ENCODE data around the gene PICALM.

Gene PICALM

DNA sequence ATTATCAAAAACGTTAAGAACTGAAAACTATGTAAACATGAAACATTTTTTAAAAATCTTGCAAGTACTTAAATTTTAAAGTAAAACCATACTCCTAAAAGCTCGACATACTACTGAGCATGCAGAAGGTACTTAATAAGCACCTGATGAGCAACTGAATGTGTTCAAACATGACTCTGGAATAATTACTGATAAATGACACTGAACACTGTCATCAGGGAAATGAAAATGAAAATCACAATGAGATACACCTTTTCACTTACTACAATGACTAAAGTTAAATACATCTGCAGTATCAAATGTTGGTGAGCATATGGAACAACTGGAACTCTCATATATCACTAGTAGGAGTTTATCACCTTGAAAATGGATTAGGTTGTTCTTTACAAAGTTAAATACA lies 65.2 kb downstream of the PICALM start:
- TF ChIP-seq, protein P1, sequence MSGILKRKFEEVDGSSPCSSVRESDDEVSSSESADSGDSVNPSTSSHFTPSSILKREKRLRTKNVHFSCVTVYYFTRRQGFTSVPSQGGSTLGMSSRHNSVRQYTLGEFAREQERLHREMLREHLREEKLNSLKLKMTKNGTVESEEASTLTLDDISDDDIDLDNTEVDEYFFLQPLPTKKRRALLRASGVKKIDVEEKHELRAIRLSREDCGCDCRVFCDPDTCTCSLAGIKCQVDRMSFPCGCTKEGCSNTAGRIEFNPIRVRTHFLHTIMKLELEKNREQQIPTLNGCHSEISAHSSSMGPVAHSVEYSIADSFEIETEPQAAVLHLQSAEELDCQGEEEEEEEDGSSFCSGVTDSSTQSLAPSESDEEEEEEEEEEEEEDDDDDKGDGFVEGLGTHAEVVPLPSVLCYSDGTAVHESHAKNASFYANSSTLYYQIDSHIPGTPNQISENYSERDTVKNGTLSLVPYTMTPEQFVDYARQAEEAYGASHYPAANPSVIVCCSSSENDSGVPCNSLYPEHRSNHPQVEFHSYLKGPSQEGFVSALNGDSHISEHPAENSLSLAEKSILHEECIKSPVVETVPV (CRISPR knock-in tag; IDR thresholded peaks at IDR 0.05): no peak
- TF ChIP-seq ZC3H10 (CRISPR knock-in tag; IDR thresholded peaks at IDR 0.05) (no peak), ISL1 (CRISPR knock-in tag; IDR thresholded peaks at IDR 0.05) (no peak), OSR1 (CRISPR knock-in tag; IDR thresholded peaks at IDR 0.05) (no peak), ZNF565 (CRISPR knock-in tag; conservative IDR thresholded peaks at IDR 0.05; ENCODE audit: low read depth) (no peak)
- TF ChIP-seq, protein P2, sequence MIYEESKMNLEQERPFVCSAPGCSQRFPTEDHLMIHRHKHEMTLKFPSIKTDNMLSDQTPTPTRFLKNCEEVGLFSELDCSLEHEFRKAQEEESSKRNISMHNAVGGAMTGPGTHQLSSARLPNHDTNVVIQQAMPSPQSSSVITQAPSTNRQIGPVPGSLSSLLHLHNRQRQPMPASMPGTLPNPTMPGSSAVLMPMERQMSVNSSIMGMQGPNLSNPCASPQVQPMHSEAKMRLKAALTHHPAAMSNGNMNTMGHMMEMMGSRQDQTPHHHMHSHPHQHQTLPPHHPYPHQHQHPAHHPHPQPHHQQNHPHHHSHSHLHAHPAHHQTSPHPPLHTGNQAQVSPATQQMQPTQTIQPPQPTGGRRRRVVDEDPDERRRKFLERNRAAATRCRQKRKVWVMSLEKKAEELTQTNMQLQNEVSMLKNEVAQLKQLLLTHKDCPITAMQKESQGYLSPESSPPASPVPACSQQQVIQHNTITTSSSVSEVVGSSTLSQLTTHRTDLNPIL (CRISPR knock-in tag; IDR thresholded peaks at IDR 0.05; ENCODE audit: low read depth): no peak
- TF ChIP-seq, protein P3, sequence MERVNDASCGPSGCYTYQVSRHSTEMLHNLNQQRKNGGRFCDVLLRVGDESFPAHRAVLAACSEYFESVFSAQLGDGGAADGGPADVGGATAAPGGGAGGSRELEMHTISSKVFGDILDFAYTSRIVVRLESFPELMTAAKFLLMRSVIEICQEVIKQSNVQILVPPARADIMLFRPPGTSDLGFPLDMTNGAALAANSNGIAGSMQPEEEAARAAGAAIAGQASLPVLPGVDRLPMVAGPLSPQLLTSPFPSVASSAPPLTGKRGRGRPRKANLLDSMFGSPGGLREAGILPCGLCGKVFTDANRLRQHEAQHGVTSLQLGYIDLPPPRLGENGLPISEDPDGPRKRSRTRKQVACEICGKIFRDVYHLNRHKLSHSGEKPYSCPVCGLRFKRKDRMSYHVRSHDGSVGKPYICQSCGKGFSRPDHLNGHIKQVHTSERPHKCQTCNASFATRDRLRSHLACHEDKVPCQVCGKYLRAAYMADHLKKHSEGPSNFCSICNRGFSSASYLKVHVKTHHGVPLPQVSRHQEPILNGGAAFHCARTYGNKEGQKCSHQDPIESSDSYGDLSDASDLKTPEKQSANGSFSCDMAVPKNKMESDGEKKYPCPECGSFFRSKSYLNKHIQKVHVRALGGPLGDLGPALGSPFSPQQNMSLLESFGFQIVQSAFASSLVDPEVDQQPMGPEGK (CRISPR knock-in tag; IDR thresholded peaks at IDR 0.05; ENCODE audit: borderline replicate concordance): no peak
- ATAC-seq: no peak

DNA sequence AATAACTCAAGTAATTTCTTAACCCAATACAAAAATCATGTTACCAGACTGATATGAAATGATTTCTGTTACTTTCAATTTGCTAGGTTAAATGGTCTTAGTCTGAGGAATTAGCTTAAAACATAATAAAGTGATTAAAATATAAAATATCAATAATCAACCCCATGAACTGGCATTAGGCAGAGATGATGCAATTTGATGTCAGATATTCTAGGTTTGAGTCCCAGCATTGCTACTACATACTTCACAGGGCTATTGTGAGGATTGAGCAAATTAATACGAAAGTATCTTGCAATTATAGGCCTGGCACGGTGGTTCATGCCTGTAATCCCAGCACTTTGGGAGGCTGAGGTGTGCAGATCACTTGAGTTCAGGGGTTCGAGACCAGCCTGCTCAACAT lies 66.5 kb downstream of the PICALM start:
- ATAC-seq: no peak
- TF ChIP-seq ZNF8 (CRISPR knock-in tag; IDR thresholded peaks at IDR 0.05): no peak
- TF ChIP-seq ZFP3 (CRISPR knock-in tag; IDR thresholded peaks at IDR 0.05): no peak
- TF ChIP-seq ESRRG (CRISPR knock-in tag; IDR thresholded peaks at IDR 0.05): no peak
- no peak for TF ChIP-seq ZC3H10 (CRISPR knock-in tag; IDR thresholded peaks at IDR 0.05)
- no peak for TF ChIP-seq RARB (CRISPR knock-in tag; IDR thresholded peaks at IDR 0.05)
- no peak for TF ChIP-seq ZNF565 (CRISPR knock-in tag; conservative IDR thresholded peaks at IDR 0.05; ENCODE audit: low read depth)
- TF ChIP-seq PPARA (CRISPR knock-in tag; IDR thresholded peaks at IDR 0.05; ENCODE audit: borderline replicate concordance): no peak
- TF ChIP-seq GLIS3 (CRISPR knock-in tag; IDR thresholded peaks at IDR 0.05): no peak
- TF ChIP-seq, protein P2 (CRISPR knock-in tag; IDR thresholded peaks at IDR 0.05; ENCODE audit: low read depth): no peak

DNA sequence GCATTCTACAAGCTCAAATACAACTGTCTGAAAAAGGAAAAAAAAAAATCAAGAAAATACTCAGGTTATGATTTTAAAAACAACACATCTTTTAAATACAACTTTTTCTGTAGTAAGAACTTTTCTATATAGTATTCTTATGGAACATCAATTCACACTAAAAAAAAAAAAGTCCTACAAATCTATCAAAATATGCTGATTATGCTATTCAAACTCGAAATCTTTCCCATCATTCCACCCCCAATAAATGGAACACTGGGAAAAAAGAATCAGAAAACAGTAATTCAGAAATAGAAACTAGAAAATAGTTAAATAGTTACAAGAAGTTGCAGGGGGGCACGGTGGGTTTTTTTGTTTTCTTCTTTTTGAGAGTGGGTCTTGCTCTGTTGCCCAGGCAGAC lies 77.4 kb downstream of the PICALM start:
- ATAC-seq: no peak
- TF ChIP-seq ZNF8 (CRISPR knock-in tag; IDR thresholded peaks at IDR 0.05) (no peak), ISL1 (CRISPR knock-in tag; IDR thresholded peaks at IDR 0.05) (no peak), ZNF70 (CRISPR knock-in tag; IDR thresholded peaks at IDR 0.05) (no peak), RARB (CRISPR knock-in tag; IDR thresholded peaks at IDR 0.05) (no peak), TOX (CRISPR knock-in tag; IDR thresholded peaks at IDR 0.05; ENCODE audit: borderline replicate concordance) (no peak), GLIS3 (CRISPR knock-in tag; IDR thresholded peaks at IDR 0.05) (no peak), CSDC2 (CRISPR knock-in tag; IDR thresholded peaks at IDR 0.05) (no peak), OSR1 (CRISPR knock-in tag; IDR thresholded peaks at IDR 0.05) (no peak), PPARA (CRISPR knock-in tag; IDR thresholded peaks at IDR 0.05; ENCODE audit: borderline replicate concordance) (no peak), ZC3H10 (CRISPR knock-in tag; IDR thresholded peaks at IDR 0.05) (no peak)
- TF ChIP-seq, protein P4, sequence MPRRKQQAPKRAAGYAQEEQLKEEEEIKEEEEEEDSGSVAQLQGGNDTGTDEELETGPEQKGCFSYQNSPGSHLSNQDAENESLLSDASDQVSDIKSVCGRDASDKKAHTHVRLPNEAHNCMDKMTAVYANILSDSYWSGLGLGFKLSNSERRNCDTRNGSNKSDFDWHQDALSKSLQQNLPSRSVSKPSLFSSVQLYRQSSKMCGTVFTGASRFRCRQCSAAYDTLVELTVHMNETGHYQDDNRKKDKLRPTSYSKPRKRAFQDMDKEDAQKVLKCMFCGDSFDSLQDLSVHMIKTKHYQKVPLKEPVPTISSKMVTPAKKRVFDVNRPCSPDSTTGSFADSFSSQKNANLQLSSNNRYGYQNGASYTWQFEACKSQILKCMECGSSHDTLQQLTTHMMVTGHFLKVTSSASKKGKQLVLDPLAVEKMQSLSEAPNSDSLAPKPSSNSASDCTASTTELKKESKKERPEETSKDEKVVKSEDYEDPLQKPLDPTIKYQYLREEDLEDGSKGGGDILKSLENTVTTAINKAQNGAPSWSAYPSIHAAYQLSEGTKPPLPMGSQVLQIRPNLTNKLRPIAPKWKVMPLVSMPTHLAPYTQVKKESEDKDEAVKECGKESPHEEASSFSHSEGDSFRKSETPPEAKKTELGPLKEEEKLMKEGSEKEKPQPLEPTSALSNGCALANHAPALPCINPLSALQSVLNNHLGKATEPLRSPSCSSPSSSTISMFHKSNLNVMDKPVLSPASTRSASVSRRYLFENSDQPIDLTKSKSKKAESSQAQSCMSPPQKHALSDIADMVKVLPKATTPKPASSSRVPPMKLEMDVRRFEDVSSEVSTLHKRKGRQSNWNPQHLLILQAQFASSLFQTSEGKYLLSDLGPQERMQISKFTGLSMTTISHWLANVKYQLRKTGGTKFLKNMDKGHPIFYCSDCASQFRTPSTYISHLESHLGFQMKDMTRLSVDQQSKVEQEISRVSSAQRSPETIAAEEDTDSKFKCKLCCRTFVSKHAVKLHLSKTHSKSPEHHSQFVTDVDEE (CRISPR knock-in tag; IDR thresholded peaks at IDR 0.05): no peak

DNA sequence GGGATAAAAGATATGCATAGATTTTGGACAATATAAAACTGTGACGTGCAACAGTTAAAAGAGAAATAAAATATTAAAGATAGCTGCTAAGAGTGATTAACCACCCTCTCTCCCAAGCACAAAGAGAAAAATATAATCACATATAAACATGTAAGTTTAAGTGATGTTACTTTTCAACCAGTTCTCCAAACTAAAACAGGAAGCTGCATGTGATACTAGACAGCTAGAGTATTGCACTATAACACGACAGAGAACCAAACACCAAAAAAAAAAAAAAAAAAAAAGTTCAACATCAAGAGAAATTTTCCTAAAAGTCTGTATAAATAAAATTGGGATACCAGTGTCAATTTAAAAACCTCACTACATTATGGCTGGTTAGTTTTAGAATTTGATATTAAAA lies 79.1 kb downstream of the PICALM start:
- TF ChIP-seq ISL1 (CRISPR knock-in tag; IDR thresholded peaks at IDR 0.05) (no peak), RARB (CRISPR knock-in tag; IDR thresholded peaks at IDR 0.05) (no peak), PPARA (CRISPR knock-in tag; IDR thresholded peaks at IDR 0.05; ENCODE audit: borderline replicate concordance) (no peak), TCF4 (CRISPR knock-in tag; IDR thresholded peaks at IDR 0.05; ENCODE audit: borderline replicate concordance) (no peak), GLIS3 (CRISPR knock-in tag; IDR thresholded peaks at IDR 0.05) (no peak), ZFP3 (CRISPR knock-in tag; IDR thresholded peaks at IDR 0.05) (no peak), ZFP30 (CRISPR knock-in tag; IDR thresholded peaks at IDR 0.05) (no peak), ZNF70 (CRISPR knock-in tag; IDR thresholded peaks at IDR 0.05) (no peak), ZC3H10 (CRISPR knock-in tag; IDR thresholded peaks at IDR 0.05) (no peak)
- TF ChIP-seq, protein P5, sequence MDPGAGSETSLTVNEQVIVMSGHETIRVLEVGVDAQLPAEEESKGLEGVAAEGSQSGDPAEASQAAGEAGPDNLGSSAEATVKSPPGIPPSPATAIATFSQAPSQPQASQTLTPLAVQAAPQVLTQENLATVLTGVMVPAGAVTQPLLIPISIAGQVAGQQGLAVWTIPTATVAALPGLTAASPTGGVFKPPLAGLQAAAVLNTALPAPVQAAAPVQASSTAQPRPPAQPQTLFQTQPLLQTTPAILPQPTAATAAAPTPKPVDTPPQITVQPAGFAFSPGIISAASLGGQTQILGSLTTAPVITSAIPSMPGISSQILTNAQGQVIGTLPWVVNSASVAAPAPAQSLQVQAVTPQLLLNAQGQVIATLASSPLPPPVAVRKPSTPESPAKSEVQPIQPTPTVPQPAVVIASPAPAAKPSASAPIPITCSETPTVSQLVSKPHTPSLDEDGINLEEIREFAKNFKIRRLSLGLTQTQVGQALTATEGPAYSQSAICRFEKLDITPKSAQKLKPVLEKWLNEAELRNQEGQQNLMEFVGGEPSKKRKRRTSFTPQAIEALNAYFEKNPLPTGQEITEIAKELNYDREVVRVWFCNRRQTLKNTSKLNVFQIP (CRISPR knock-in tag; IDR thresholded peaks at IDR 0.05; ENCODE audit: borderline replicate concordance, low read depth): no peak
- TF ChIP-seq, protein P1 (CRISPR knock-in tag; IDR thresholded peaks at IDR 0.05): no peak
- no peak for ATAC-seq

Data from SK-N-SH treated with all-trans-retinoic acid at 6 μM for 48 hours (cell line).